HEK293 (cell line): ENCODE results near the gene WTAP.
"Not testable (repeated sequence)": the region's sequence is repeated elsewhere in the genome, so short reads cannot be mapped to it uniquely, and the experiment has no call there.

Source experiments
- CTCF ChIA-PET: fragments of 350-600 bp; formaldehyde crosslinking; extraction: SDS; loops from one replicate; lab custom pipeline; 2021; ENCODE audit warnings: antibody characterized with exemption; lab: Yijun Ruan, JAX
- POLR2A ChIA-PET: fragments of 300-600 bp; formaldehyde crosslinking; extraction: SDS; loops from one replicate; lab custom pipeline; 2020; ENCODE audit warnings: antibody characterized with exemption, inconsistent platforms; lab: Yijun Ruan, JAX
- H3K27ac ChIP-seq: fragments of 200-500 bp; sonication (Bioruptor generic); 2 replicates; pipeline ENCODE4 v1.5.1; 2014; ENCODE audit warnings: low read depth, low read length, control low read depth, inconsistent platforms; ENCODE audit errors: extremely low read depth
- H3K36me3 ChIP-seq, 2 experiments: fragments of 200-500 bp in 1 of 2; sonication (Bioruptor generic) in 1 of 2; 1 replicate in 1 of 2; 2 replicates in 1 of 2; pipeline ENCODE4 v1.5.1; 2014 to 2017; ENCODE audit warnings: inconsistent platforms in 2 of 2, low read length in 2 of 2; ENCODE audit not compliant: control insufficient read depth in 2 of 2, insufficient read depth in 1 of 2
- H3K4me1 ChIP-seq: fragments of 200-500 bp; sonication (Bioruptor generic); 2 replicates; pipeline ENCODE4 v1.5.1; 2014; ENCODE audit warnings: mild to moderate bottlenecking, low read length, inconsistent platforms; ENCODE audit not compliant: control insufficient read depth, insufficient read depth
- H3K4me3 ChIP-seq: 2 replicates; pipeline ENCODE4 v1.5.1; 2011; ENCODE audit warnings: low read depth, mild to moderate bottlenecking, control low read depth, low read length, moderate library complexity
- H3K9me3 ChIP-seq: fragments of 200-500 bp; sonication (Bioruptor generic); 2 replicates; pipeline ENCODE4 v1.5.1; 2014; ENCODE audit warnings: low read depth, low read length, inconsistent platforms; ENCODE audit not compliant: control insufficient read depth, insufficient read depth
- BCL11A ChIP-seq: fragments of 450-650 bp; formaldehyde crosslinking; IDR thresholded peaks from 2 replicates; pipeline ENCODE4 v1.5.1; 2016; ENCODE audit warnings: low read depth, missing biosample characterization, missing genetic modification characterization
- CTCF ChIP-seq: fragments of 450-650 bp; formaldehyde crosslinking; IDR thresholded peaks from 2 replicates; pipeline ENCODE4 v1.5.1; 2016; ENCODE audit warnings: missing biosample characterization, missing genetic modification characterization
- KLF16 ChIP-seq: fragments of 450-650 bp; formaldehyde crosslinking; IDR thresholded peaks from 2 replicates; pipeline ENCODE4 v1.5.1; 2017; ENCODE audit warnings: missing biosample characterization, missing genetic modification characterization
- SETDB1 ChIP-seq: IDR thresholded peaks from one replicate; pipeline ENCODE4 v1.6.1; 2017; ENCODE audit warnings: mild to moderate bottlenecking, low read length, moderate library complexity, mixed read lengths; ENCODE audit not compliant: insufficient read length
- YY1 ChIP-seq: fragments of 450-650 bp; formaldehyde crosslinking; IDR thresholded peaks from 2 replicates; pipeline ENCODE4 v1.5.1; 2018; ENCODE audit warnings: missing biosample characterization, missing genetic modification characterization
- ZEB2 ChIP-seq: fragments of 450-650 bp; formaldehyde crosslinking; IDR thresholded peaks from 2 replicates; pipeline ENCODE4 v1.5.1; 2016; ENCODE audit warnings: missing biosample characterization, missing genetic modification characterization
- ZFP41 ChIP-seq: fragments of 450-650 bp; formaldehyde crosslinking; IDR thresholded peaks from 2 replicates; pipeline ENCODE4 v1.5.1; 2016; ENCODE audit warnings: missing biosample characterization, missing genetic modification characterization, borderline replicate concordance
- ZNF121 ChIP-seq: fragments of 450-650 bp; formaldehyde crosslinking; IDR thresholded peaks from 2 replicates; pipeline ENCODE4 v1.5.1; 2016; ENCODE audit warnings: missing biosample characterization, missing genetic modification characterization
- ZNF169 ChIP-seq: fragments of 450-650 bp; formaldehyde crosslinking; IDR thresholded peaks from 2 replicates; pipeline ENCODE4 v1.5.1; 2016; ENCODE audit warnings: missing biosample characterization, missing genetic modification characterization
- ZNF175 ChIP-seq: fragments of 450-650 bp; formaldehyde crosslinking; IDR thresholded peaks from 2 replicates; pipeline ENCODE4 v1.5.1; 2016; ENCODE audit warnings: missing biosample characterization, missing genetic modification characterization
- ZNF24 ChIP-seq: fragments of 450-650 bp; formaldehyde crosslinking; IDR thresholded peaks from 2 replicates; pipeline ENCODE4 v1.5.1; 2016; ENCODE audit warnings: missing biosample characterization, missing genetic modification characterization
- ZNF266 ChIP-seq: fragments of 450-650 bp; formaldehyde crosslinking; IDR thresholded peaks from 2 replicates; pipeline ENCODE4 v1.5.1; 2016; ENCODE audit warnings: missing biosample characterization, missing genetic modification characterization, low read depth
- ZNF274 ChIP-seq, 2 experiments: fragments of 200-500 bp in 1 of 2; fragments of 450-650 bp in 1 of 2; sonication (Bioruptor generic) in 1 of 2; formaldehyde crosslinking in 1 of 2; IDR thresholded peaks; 2 replicates each; pipeline versions ENCODE4 v1.5.1 to v1.6.1; 2014 to 2016; ENCODE audit warnings: borderline replicate concordance in 1 of 2, inconsistent platforms in 1 of 2, low read length in 1 of 2, missing biosample characterization in 1 of 2, missing genetic modification characterization in 1 of 2
- ZNF302 ChIP-seq: fragments of 450-650 bp; formaldehyde crosslinking; IDR thresholded peaks from 2 replicates; pipeline ENCODE4 v1.5.1; 2016; ENCODE audit warnings: missing biosample characterization, missing genetic modification characterization, low read depth
- ZNF362 ChIP-seq: fragments of 450-650 bp; formaldehyde crosslinking; IDR thresholded peaks from 2 replicates; pipeline ENCODE4 v1.5.1; 2016; ENCODE audit warnings: missing biosample characterization, missing genetic modification characterization
- ZNF423 ChIP-seq: fragments of 450-650 bp; formaldehyde crosslinking; IDR thresholded peaks from 2 replicates; pipeline ENCODE4 v1.5.1; 2016; ENCODE audit warnings: missing biosample characterization, missing genetic modification characterization
- ZNF501 ChIP-seq: fragments of 450-650 bp; formaldehyde crosslinking; IDR thresholded peaks from 2 replicates; pipeline ENCODE4 v1.5.1; 2016; ENCODE audit warnings: missing biosample characterization, missing genetic modification characterization
- ZNF624 ChIP-seq: fragments of 450-650 bp; formaldehyde crosslinking; IDR thresholded peaks from 2 replicates; pipeline ENCODE4 v1.5.1; 2017; ENCODE audit warnings: missing biosample characterization, missing genetic modification characterization
- ZNF654 ChIP-seq: fragments of 450-650 bp; formaldehyde crosslinking; IDR thresholded peaks from 2 replicates; pipeline ENCODE4 v1.5.1; 2016; ENCODE audit warnings: low read depth, missing biosample characterization, missing genetic modification characterization
- ZNF768 ChIP-seq: fragments of 450-650 bp; formaldehyde crosslinking; IDR thresholded peaks from 2 replicates; pipeline ENCODE4 v1.5.1; 2018; ENCODE audit warnings: missing biosample characterization, mild to moderate bottlenecking, missing genetic modification characterization
- ZNF792 ChIP-seq: fragments of 450-650 bp; formaldehyde crosslinking; IDR thresholded peaks from 2 replicates; pipeline ENCODE4 v1.5.1; 2016; ENCODE audit warnings: missing biosample characterization, missing genetic modification characterization

Gene WTAP

GRCh38 chr6:159719287-159719686 is 8.0 kb upstream of the WTAP start:
- Histone ChIP-seq H3K27ac (no peak overlapping the region), H3K36me3 (peaks cover 6 to 15% of the 10 kb centered on the region in 2 experiments; a peak in 2 of 3 replicates), H3K4me3 (no peak overlapping the region), H3K4me1 (no peaks in the 10 kb centered on the region), H3K9me3 (no peaks in the 10 kb centered on the region)
- POLR2A ChIA-PET, result interaction anchor here (0.8 to 1.1 kb wide), 3 partner anchors 18 to 71 kb away, joined by 3 to 6 read pairs (median 3); partner anchors contain the start of genes MRPL18, SOD2 and TCP1
- CTCF ChIA-PET, result interaction anchor here (0.6 to 2.7 kb wide), 9 partner anchors 9 to 467 kb away, joined by 3 to 11 read pairs (median 3); no protein-coding TSS in a partner anchor
- no peak for TF ChIP-seq YY1 (tag by site-specific recombination)
- no peak for TF ChIP-seq ZNF274 (IDR thresholded peaks at IDR 0.05; ENCODE audit: low read length)
- TF ChIP-seq ZNF274 (tag by site-specific recombination; IDR thresholded peaks at IDR 0.05; ENCODE audit: borderline replicate concordance), result no peak
- no peak for TF ChIP-seq SETDB1
- no peak for TF ChIP-seq ZNF768 (tag by site-specific recombination)
- TF ChIP-seq ZEB2 (tag by site-specific recombination), result no peak
- no peak for TF ChIP-seq ZNF792 (tag by site-specific recombination)
- no peak for TF ChIP-seq ZFP41 (tag by site-specific recombination)
- no peak for TF ChIP-seq ZNF423 (tag by site-specific recombination)
- TF ChIP-seq ZNF169 (tag by site-specific recombination), result no peak
- TF ChIP-seq BCL11A (tag by site-specific recombination), result no peak
- TF ChIP-seq ZNF302, result no peak
- no peak for TF ChIP-seq ZNF24 (tag by site-specific recombination)
- TF ChIP-seq ZNF175, result no peak

- H3K27ac ChIP-seq, result no peak overlapping the region
- H3K4me1 ChIP-seq, result 0 out of 2 replicates have a peak, but pooled peaks cover under 1% of the 10 kb centered on the region
- ChIA-PET CTCF (interaction anchor here (0.6 to 2.7 kb wide), 16 partner anchors 12 to 825 kb away, joined by 3 to 11 read pairs (median 4); partner anchors contain the start of gene TCP1), POLR2A (no interaction called here)
- no peaks in the 10 kb centered on the region for H3K9me3 ChIP-seq
- peaks cover 9 to 19% of the 10 kb centered on the region in 2 experiments; a peak in 2 of 3 replicates for H3K36me3 ChIP-seq
- no peak overlapping the region for H3K4me3 ChIP-seq
- TF ChIP-seq ZNF624 (tag by site-specific recombination) (no peak), ZNF501 (no peak), KLF16 (tag by site-specific recombination) (no peak), ZNF654 (tag by site-specific recombination) (peak; percentile 49), ZNF266 (no peak), ZEB2 (tag by site-specific recombination) (peak; percentile 77), ZNF362 (tag by site-specific recombination) (peak; percentile 89), CTCF (tag by site-specific recombination) (peak; percentile 33; the same call in 1 of the 2 replicates)
- TF ChIP-seq, all 188 proteins: peak for 4
These were observed 6.6 kb upstream of the WTAP start for GRCh38 chr6:159720708-159721107.

- CTCF ChIA-PET, result interaction anchor here (0.6 to 2.0 kb wide), 3 partner anchors 20 to 184 kb away, joined by 3 to 8 read pairs (median 5); no protein-coding TSS in a partner anchor
- H3K27ac ChIP-seq, POLR2A ChIA-PET, H3K4me1 ChIP-seq, H3K9me3 ChIP-seq, H3K4me3 ChIP-seq: not testable (repeated sequence)
- H3K36me3 ChIP-seq, result peaks cover 9 to 19% of the 10 kb centered on the region in 2 experiments; a peak in 2 of 3 replicates
- peak; percentile 73; the same call in 1 of the 2 replicates for TF ChIP-seq ZNF121 (tag by site-specific recombination)
- TF ChIP-seq, all 188 proteins: peak for 1; not testable (repeated sequence) for 187
These were observed 5.3 kb upstream of the WTAP start for GRCh38 chr6:159721981-159722380.
